CD4-positive, alpha-beta T cell treated with Interleukin-12 subunit alpha and Interleukin-12 subunit beta, for 1 hour (primary cell): Measurements from ENCODE around the gene TBX5.

Experiments
- DNase-seq: peaks from one replicate; pipeline ENCODE4 v3.0.0-alpha.2; 2020

The TBX5 gene

GRCh38 chr12:114404926-114405518 is 922 bp downstream of the TBX5 start:
- no peak for DNase-seq

GRCh38 chr12:114404083-114404925 is 1.6 kb downstream of the TBX5 start:
- DNase-seq, result no peak

GRCh38 chr12:114403690-114404066 is 2.3 kb downstream of the TBX5 start:
- DNase-seq, result no peak

- DNase-seq, result no peak
Measured at GRCh38 chr12:114403011-114403689, 2.8 kb downstream of the TBX5 start.

- no peak for DNase-seq
Measured at GRCh38 chr12:114402084-114402717, 3.7 kb downstream of the TBX5 start.

GRCh38 chr12:114401328-114402083 is 4.4 kb downstream of the TBX5 start:
- DNase-seq, result no peak

- no peak for DNase-seq
Measured at GRCh38 chr12:114400925-114401324, 5.0 kb downstream of the TBX5 start.

GRCh38 chr12:114400361-114400811 is 5.6 kb downstream of the TBX5 start:
- no peak for DNase-seq

GRCh38 chr12:114399664-114400211 is 6.2 kb downstream of the TBX5 start:
- DNase-seq, result no peak

GRCh38 chr12:114397978-114398881 is 7.7 kb downstream of the TBX5 start:
- DNase-seq, result no peak

GRCh38 chr12:114396869-114397719 is 8.8 kb downstream of the TBX5 start:
- DNase-seq, result no peak

- no peak for DNase-seq
Measured at GRCh38 chr12:114396153-114396868, 9.6 kb downstream of the TBX5 start.

- DNase-seq, result no peak
Measured at GRCh38 chr12:114395755-114396152, 10.2 kb downstream of the TBX5 start.

GRCh38 chr12:114395233-114395632 is 10.7 kb downstream of the TBX5 start:
- DNase-seq, result no peak

- DNase-seq, result no peak
Measured at GRCh38 chr12:114393569-114393968, 12.4 kb downstream of the TBX5 start.

- no peak for DNase-seq
Measured at GRCh38 chr12:114392909-114393308, 13.0 kb downstream of the TBX5 start.

GRCh38 chr12:114391088-114391487 is 14.9 kb downstream of the TBX5 start:
- DNase-seq, result no peak

- no peak for DNase-seq
Measured at GRCh38 chr12:114384739-114385138, 21.2 kb downstream of the TBX5 start.

GRCh38 chr12:114381177-114381576 is 24.8 kb downstream of the TBX5 start:
- no peak for DNase-seq

- DNase-seq, result no peak
Measured at GRCh38 chr12:114371733-114372132, 34.2 kb downstream of the TBX5 start.
